NCI-H460 (cell line): ENCODE results near the gene AHDC1. TPM values are rescaled to one million over a fixed set of nuclear protein-coding genes. Genes with fewer than 3 reads are reported as not detected.

Experiments used
- DNase-seq: peaks from one replicate; pipeline ENCODE4 v3.0.0-alpha.2; 2016; ENCODE audit warnings: low read depth; ENCODE audit errors: extremely low read depth
- total RNA-seq: library from RNA; depleted of rRNA; stranded (reverse); fragments of >200 nt; shearing (Covaris generic); gene quantifications from 2 replicates; pipeline ENCODE4 v1.2.3, GENCODE V29; 2014

Gene AHDC1
- total RNA-seq, 1 experiment from 2014 or later: 1.5 TPM

DNA sequence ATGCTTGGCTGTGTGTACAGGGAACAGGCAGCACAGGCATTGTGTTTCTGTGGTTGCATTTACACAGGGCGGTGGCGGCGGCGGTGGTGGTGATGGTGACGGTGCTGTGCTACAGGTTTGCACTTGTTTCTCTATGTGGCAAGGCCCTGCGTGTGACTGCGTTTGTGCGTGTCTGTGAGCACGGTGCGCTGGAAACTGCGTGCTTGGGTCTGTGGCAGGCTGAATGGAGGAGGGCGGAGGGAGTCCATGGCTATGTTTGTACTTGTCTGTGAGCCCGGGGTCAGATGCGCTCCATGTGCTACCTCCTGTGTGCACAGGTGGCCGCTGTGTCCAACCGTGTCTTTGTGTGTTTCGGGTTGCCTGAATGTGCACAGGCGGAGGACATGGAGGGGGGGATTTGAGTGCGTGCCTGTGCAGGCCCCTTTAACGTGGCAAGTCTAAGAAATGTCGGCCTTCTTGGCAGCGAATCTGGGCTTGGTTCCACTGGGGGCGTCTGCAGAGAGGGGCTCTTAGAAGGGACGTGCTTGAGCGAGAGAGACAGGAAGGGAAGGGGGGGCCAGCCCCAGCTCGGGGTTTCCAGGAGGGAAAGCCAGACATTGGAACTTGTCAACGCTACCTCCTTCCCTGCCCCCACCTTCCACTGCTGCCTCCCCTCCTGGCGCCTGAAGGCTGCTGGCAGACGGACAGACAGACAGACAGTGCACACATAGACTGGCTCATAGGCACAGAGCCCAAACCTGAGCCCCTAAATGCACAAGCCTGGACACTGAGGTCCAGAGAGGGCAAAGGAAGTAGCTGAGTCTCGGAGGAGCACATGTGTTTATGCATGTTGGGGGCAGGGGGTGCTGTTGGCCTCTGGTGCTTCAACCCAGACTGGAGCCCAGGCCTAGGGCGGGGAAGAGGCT lies 81.3 kb downstream of the AHDC1 start:
- DNase-seq: no peak

GRCh38 chr1:27521861-27522431 lies 82.0 kb downstream of the AHDC1 start:
- DNase-seq: no peak

- DNase-seq: no peak
Measured at GRCh38 chr1:27521336-27521831, 82.6 kb downstream of the AHDC1 start.

- no peak for DNase-seq
Measured at GRCh38 chr1:27520651-27521050, 83.3 kb downstream of the AHDC1 start.

DNA sequence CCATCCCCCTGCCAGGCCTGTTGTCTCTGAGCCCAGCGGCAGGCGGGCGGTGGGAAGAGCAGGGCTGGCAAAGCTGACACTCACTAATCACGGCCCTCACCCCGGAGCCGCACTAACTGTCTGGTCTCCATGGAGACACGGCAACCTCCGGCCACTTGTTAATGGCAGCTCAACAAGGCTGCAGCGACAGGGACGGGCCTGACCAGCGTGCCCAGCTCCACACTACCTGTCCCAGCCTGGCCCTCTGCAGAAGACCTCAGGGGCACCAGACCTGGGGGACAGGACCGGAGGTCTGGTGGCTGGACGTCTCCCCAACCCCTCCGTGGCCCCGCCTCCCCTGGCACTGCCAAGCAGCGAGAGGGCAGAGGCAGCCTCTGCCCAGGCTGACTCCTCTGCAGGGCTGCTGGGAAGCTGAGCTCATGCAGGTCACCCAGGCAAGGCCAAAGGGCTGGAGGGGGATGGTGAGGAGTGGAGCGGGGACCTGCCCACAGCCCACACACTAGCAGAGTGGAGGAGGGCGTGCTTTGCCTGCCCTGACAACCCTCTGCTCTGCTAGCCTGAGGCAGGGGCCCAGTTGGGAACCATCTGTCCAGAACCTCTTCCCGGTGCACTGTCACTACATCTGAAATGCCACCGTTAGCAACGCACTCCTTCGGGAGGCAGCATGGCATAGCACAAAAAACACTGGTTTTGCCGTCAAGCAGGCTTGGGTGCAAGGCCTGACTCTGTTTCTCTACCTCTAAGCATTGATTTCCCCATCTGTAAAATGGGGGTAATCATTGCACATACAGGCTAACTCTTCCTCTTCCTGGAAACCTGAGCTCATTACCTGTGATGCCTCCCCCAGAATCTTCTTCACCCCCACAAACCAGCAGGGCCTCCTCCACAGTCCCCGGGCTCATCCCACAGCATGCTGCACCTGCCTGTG lies 84.3 kb downstream of the AHDC1 start:
- no peak for DNase-seq

- DNase-seq: no peak
Measured at GRCh38 chr1:27518808-27519207, 85.1 kb downstream of the AHDC1 start.

GRCh38 chr1:27517907-27518718 lies 85.8 kb downstream of the AHDC1 start:
- DNase-seq: no peak

- DNase-seq: no peak
Measured at GRCh38 chr1:27517301-27517700, 86.6 kb downstream of the AHDC1 start.

DNA sequence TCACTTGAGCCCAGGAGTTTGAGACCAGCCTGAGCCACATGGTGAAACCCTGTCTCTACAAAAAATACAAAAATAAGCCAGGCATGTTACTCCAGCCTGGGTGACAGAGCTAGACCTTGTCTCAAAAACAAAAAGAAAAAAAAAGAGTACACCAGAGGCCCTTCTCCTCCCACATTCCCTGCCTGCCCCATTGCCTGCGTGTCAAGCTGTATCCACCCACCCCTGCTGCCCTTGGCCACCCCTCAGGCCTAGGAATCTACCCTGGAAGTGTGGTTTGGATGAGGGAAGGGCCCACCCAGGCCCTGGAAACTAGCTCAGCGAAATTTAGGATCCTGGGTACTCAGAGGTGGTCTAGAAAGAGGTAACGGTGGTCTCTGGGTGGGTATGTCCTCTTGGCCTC lies 88.3 kb downstream of the AHDC1 start:
- DNase-seq: no peak

DNA sequence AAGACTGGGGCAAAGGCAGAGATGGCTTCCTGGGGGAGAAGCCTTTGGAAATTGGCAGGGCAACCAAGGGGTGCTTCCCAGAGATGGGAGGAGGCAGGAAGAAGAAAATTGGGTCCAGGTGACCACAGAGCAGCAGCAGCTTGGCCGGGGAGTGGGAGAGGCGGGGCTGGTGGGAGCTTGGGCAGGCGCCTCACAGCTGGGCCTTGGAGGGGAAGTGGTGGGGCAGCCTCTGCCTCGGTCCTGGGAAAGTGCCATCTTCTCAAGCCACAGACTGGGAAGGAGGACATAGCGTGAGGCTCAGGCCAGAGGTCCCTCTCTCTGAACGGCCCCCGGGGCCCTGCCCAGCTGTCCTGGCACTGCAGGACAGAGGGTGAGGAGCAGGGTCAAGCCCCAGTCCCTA lies 90.0 kb downstream of the AHDC1 start:
- no peak for DNase-seq

GRCh38 chr1:27513528-27513927 lies 90.4 kb downstream of the AHDC1 start:
- DNase-seq: no peak

GRCh38 chr1:27509127-27510080 lies 94.5 kb downstream of the AHDC1 start:
- DNase-seq: no peak

DNA sequence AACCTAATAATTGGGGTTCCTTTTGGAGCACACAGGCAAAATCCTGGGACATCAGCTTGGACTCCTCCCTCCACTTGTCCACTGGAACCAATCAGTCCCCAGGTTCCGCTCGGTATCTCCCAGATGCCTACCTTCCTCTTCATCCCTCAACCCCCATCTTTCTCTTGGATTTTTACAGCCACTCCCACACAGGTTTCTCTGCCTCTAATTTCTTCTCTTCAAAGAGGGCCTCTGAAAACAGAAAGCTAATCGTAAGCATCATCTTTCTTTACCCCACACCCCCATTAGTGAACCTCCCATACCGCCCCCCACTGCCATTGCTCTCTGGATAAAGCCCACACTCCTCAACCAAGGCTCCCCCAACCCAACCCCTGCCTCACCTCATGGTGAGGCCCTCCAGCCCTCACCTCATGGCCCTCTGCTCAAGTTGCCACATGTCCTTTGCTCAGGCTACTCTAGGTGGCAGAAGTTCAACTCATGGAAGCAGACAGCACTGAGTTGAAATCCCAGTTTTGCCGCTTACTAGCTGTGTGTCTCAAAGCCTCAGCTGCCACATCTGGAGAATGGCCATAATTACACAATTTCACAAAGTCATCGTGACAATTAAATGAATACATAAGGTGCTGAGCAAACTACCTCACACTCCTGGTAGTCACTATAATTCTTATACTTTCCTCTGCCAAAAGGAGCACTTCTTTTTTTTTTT lies 95.8 kb downstream of the AHDC1 start:
- no peak for DNase-seq

DNA sequence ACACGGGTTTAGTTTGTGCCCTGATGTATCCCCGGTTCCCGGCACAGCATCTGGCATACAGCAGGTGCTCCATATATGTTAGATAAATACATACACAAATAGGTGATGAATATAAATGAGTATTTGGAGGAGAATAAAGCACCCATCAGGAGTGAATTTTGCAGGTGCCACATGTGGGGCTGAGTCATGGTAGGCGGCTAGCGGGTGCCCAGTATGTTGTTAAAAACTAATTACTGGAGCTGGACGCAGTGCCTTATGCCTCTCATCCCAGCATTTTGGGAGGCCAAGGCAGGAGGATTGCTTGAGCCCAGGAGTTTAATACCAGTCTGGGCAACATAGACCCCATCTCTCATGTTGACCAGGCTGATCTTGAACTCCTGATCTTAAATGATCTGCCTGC lies 97.2 kb downstream of the AHDC1 start:
- DNase-seq: no peak

DNA sequence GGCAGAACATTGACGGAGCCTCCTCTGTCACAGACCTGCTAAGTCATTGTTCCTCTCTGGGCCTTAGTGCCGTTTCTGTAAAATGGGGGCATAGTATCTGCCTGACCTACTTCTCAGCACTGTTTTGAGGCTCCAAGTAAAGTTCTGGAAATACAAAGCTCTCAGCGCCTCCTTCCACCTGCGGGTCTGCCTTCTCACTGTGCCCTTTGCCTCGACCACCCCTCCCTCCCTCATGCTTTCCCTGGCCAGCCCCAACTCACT lies 98.6 kb downstream of the AHDC1 start:
- no peak for DNase-seq

- no peak for DNase-seq
Measured at GRCh38 chr1:27504588-27505419, 99.1 kb downstream of the AHDC1 start.

DNA sequence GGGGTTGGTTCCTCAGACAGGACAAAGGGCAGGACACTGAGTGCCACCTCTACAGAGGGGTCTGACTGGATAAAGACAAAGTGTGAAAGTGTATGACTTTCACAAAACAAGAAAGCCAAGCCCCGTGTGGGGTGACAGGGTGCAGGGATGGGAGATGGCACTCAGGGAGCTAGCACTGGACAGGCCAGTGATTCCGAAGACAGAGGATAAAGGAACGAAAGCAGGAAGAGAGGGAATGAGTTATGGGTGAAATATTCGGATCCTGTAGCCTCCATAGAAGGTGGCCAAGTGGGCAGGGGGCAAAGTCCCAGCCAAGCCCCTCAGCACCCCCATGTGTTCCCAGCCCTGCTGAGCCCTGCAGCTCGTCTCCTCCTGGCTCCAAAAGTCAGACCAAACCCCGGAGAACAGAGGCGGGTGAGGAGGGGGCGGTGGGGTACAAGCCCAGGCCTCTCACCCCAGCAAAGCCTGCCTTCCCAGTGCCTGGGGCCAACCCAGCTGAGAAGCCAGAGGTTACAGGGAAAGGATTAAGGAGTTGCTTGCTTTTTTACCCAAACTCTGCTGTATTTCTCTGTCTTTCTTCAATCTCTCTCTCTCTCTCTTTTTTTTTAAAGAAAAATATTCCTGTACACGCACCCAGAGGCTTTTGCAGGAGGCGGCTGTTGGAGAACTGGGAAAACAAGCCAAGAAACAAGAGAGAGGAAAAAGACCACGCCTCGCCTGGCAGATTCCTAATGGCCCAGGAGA lies 99.9 kb downstream of the AHDC1 start:
- DNase-seq: no peak
